Measurements from ENCODE around the gene LRRC43. TPM values are rescaled to one million over a fixed set of nuclear protein-coding genes. Genes with fewer than 3 reads are reported as not detected.

LRRC43 gene
- total RNA-seq, 2 experiments from 2014 or later: 0.50 TPM; not detected in 1

- no peak for DNase-seq
- H3K27ac Mint-ChIP-seq: peak overlapping the region; percentile 28
- no peak for ATAC-seq (ENCODE audit: low read depth)
- peaks cover 30% of the 10 kb centered on the region for H3K4me1 Mint-ChIP-seq
- H3K9me3 Mint-ChIP-seq: no peaks in the 10 kb centered on the region
- H3K4me3 Mint-ChIP-seq: peak overlapping the region; percentile 82
- POLR2A ChIA-PET: interaction anchor here (2.5 kb wide), 1 partner anchor 17 kb away, joined by 10 read pairs; no protein-coding TSS in a partner anchor
- H3K27me3 Mint-ChIP-seq: no peaks in the 10 kb centered on the region
- peaks cover 8% of the 10 kb centered on the region for H3K36me3 Mint-ChIP-seq
Observed at GRCh38 chr12:122228092-122228491, 45.2 kb downstream of the LRRC43 start.

DNA sequence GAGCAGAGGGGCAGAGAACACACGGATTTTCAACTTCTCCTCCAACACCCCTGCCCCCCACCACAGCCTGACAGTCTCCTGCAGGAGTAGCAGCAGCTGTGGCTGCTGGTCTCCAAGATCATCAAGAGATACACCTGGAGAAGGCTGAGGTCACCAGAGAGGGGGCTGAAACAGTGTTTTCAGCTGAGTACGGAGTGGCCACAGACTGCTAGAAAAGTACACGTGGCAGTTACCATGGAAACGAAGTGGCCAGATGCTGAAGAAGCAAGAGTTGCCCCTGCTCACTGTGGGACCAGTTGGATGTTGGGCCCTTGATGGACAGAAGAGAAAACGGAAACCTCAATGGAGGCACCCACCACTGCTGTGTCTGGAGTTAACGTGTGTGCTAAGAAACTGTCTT lies 47.9 kb downstream of the LRRC43 start:
- H3K27me3 Mint-ChIP-seq: no peaks in the 10 kb centered on the region
- DNase-seq (no peak), ATAC-seq (ENCODE audit: low read depth) (no peak)
- H3K4me3 Mint-ChIP-seq: no peak overlapping the region
- peaks cover 5% of the 10 kb centered on the region for H3K36me3 Mint-ChIP-seq
- no peaks in the 10 kb centered on the region for H3K9me3 Mint-ChIP-seq
- no peak overlapping the region for H3K27ac Mint-ChIP-seq
- POLR2A ChIA-PET: no interaction called here
- peaks cover 18% of the 10 kb centered on the region for H3K4me1 Mint-ChIP-seq

DNA sequence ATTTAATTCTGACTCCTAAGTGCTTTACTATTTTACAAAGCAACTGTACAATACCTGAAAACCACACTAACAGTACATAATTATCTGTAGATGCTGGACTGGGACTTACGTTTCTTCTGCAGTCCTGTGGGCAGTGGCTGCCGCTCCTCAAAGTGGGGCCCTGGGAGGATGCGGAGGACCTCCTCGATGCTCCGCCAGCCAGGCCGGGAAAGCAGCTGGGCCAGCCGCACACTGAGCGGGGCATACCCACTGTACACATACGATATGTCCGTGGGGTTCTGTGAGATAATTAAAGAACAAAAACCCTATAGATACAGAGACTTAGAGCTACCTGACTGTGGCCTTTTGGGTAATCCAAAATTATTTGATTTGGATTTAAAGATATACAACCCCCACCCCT lies 49.8 kb downstream of the LRRC43 start:
- POLR2A ChIA-PET: no interaction called here
- no peak overlapping the region for H3K27ac Mint-ChIP-seq
- ATAC-seq (ENCODE audit: low read depth) (no peak), DNase-seq (no peak)
- H3K9me3 Mint-ChIP-seq: no peaks in the 10 kb centered on the region
- H3K36me3 Mint-ChIP-seq: peaks cover 5% of the 10 kb centered on the region
- H3K4me3 Mint-ChIP-seq: no peak overlapping the region
- H3K27me3 Mint-ChIP-seq: no peaks in the 10 kb centered on the region
- H3K4me1 Mint-ChIP-seq: peaks cover 8% of the 10 kb centered on the region

GRCh38 chr12:122235741-122236140 lies 52.8 kb downstream of the LRRC43 start:
- Mint-ChIP-seq H3K36me3 (peaks cover 12% of the 10 kb centered on the region), H3K27ac (no peak overlapping the region), H3K4me3 (no peak overlapping the region), H3K9me3 (no peaks in the 10 kb centered on the region), H3K4me1 (peaks cover 2% of the 10 kb centered on the region), H3K27me3 (no peaks in the 10 kb centered on the region)
- DNase-seq: no peak
- POLR2A ChIA-PET: no interaction called here
- ATAC-seq (ENCODE audit: low read depth): no peak

GRCh38 chr12:122238861-122239260 lies 55.9 kb downstream of the LRRC43 start:
- no peak overlapping the region for H3K27ac Mint-ChIP-seq
- POLR2A ChIA-PET: no interaction called here

GRCh38 chr12:122243965-122244364 lies 61.0 kb downstream of the LRRC43 start:
- Mint-ChIP-seq H3K4me3 (peak overlapping the region; percentile 61), H3K27me3 (no peaks in the 10 kb centered on the region), H3K27ac (peak overlapping the region; percentile 81), H3K4me1 (peaks cover 14% of the 10 kb centered on the region), H3K36me3 (peaks cover 16% of the 10 kb centered on the region), H3K9me3 (no peaks in the 10 kb centered on the region)
- DNase-seq (no peak), ATAC-seq (ENCODE audit: low read depth) (no peak)
- POLR2A ChIA-PET: interaction anchor here (1.7 kb wide), 1 partner anchor 17 kb away, joined by 10 read pairs; the partner anchor contains the start of gene DIABLO

More at GRCh38 chr12:122238861-122239260, 55.9 kb downstream of the LRRC43 start:
- no peak overlapping the region for H3K4me3 Mint-ChIP-seq
- H3K9me3 Mint-ChIP-seq: no peaks in the 10 kb centered on the region
- DNase-seq (no peak), ATAC-seq (ENCODE audit: low read depth) (no peak)
- H3K36me3 Mint-ChIP-seq: peaks cover 12% of the 10 kb centered on the region
- no peaks in the 10 kb centered on the region for H3K27me3 Mint-ChIP-seq
- peaks cover under 1% of the 10 kb centered on the region for H3K4me1 Mint-ChIP-seq

GRCh38 chr12:122244565-122245371 lies 61.8 kb downstream of the LRRC43 start:
- H3K27ac Mint-ChIP-seq: peak overlapping the region; percentile 81
- POLR2A ChIA-PET: interaction anchor here (0.6 to 1.7 kb wide), 3 partner anchors 18 to 172 kb away, joined by 3 to 10 read pairs (median 4); partner anchors contain the start of gene DIABLO
- H3K9me3 Mint-ChIP-seq: no peaks in the 10 kb centered on the region
- H3K27me3 Mint-ChIP-seq: no peaks in the 10 kb centered on the region
- H3K4me1 Mint-ChIP-seq: peaks cover 14% of the 10 kb centered on the region
- peaks cover 22% of the 10 kb centered on the region for H3K36me3 Mint-ChIP-seq
- ATAC-seq (ENCODE audit: low read depth) (peak; percentile 60), DNase-seq (no peak)
- H3K4me3 Mint-ChIP-seq: peak overlapping the region; percentile 61

- DNase-seq: no peak
- no peak overlapping the region for H3K27ac Mint-ChIP-seq
- ATAC-seq (ENCODE audit: low read depth): no peak
- POLR2A ChIA-PET: interaction anchor here (1.0 to 1.7 kb wide), 2 partner anchors 19 to 20 kb away, joined by 4 to 10 read pairs; partner anchors contain the start of gene DIABLO
- H3K36me3 Mint-ChIP-seq: peaks cover 17% of the 10 kb centered on the region
- H3K4me3 Mint-ChIP-seq: no peak overlapping the region
- no peaks in the 10 kb centered on the region for H3K27me3 Mint-ChIP-seq
- no peaks in the 10 kb centered on the region for H3K9me3 Mint-ChIP-seq
- peaks cover 14% of the 10 kb centered on the region for H3K4me1 Mint-ChIP-seq
Observed at GRCh38 chr12:122245553-122245952, 62.6 kb downstream of the LRRC43 start.

- no peak overlapping the region for H3K27ac Mint-ChIP-seq
- H3K36me3 Mint-ChIP-seq: peaks cover 15% of the 10 kb centered on the region
- H3K9me3 Mint-ChIP-seq: no peaks in the 10 kb centered on the region
- POLR2A ChIA-PET: no interaction called here
- DNase-seq: no peak
- no peak for ATAC-seq (ENCODE audit: low read depth)
- no peak overlapping the region for H3K4me3 Mint-ChIP-seq
- no peaks in the 10 kb centered on the region for H3K27me3 Mint-ChIP-seq
- peaks cover 3% of the 10 kb centered on the region for H3K4me1 Mint-ChIP-seq
Observed at GRCh38 chr12:122250047-122250446, 67.1 kb downstream of the LRRC43 start.

DNA sequence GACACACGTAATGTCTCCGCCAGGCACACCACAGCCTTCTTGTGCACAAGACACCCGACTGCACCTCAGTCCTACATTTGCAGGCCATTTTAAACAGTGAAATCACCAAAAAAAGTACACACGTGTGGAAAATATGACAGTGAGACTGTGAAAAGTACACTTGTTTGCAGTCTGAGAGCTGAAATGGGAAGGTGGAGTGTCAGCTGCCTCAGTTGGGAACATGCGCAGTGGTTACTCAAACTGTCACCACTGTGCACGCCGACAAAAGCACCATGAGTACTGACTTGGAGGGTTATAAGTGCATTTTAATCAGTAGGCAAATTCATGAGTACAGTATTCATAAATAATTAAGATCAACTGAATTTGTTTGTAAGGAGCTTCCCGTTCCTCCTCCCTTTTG lies 67.6 kb downstream of the LRRC43 start:
- Mint-ChIP-seq H3K27me3 (no peaks in the 10 kb centered on the region), H3K4me1 (peaks cover 3% of the 10 kb centered on the region), H3K27ac (no peak overlapping the region), H3K4me3 (no peak overlapping the region), H3K36me3 (peaks cover 16% of the 10 kb centered on the region), H3K9me3 (no peaks in the 10 kb centered on the region)
- POLR2A ChIA-PET: no interaction called here
- ATAC-seq (ENCODE audit: low read depth) (no peak), DNase-seq (no peak)

Other genes with a start within 250 kb of the LRRC43 start
- gene BCL7A, start 161.2 kb upstream of the LRRC43 start, total RNA-seq: 1 to 10 TPM; 6.3 to 7.3 TPM
- gene MLXIP, start 104.4 kb upstream of the LRRC43 start, total RNA-seq: 10 to 100 TPM; 61.0 to 61.7 TPM
- gene IL31, start 8.9 kb upstream of the LRRC43 start, total RNA-seq: not detected
- 1 to 10 TPM; 1.1 to 1.6 TPM for gene B3GNT4, start 20.6 kb downstream of the LRRC43 start, total RNA-seq
- gene DIABLO, start 42.9 kb downstream of the LRRC43 start, total RNA-seq: 10 to 100 TPM; 44.4 to 45.5 TPM
- 10 to 100 TPM; 27.8 to 29.7 TPM for gene VPS33A, start 83.4 kb downstream of the LRRC43 start, total RNA-seq
- gene CLIP1, start 239.5 kb downstream of the LRRC43 start, total RNA-seq: 10 to 100 TPM; 61.2 to 61.5 TPM

Measured in activated naive CD8-positive, alpha-beta T cell treated with anti-CD3 and anti-CD28 coated beads, Interleukin-2, amount 10 ng/mL, durations not matched to agents 7 days and 5 days (primary cell).